Stimulated activated CD4-positive, alpha-beta T cell treated with anti-CD3 and anti-CD28 coated beads, Interleukin-15, amount 100 ng/mL, for 24 hours (primary cell): ENCODE measurements around the gene RBFOX2.
"Not testable (repeated sequence)": the region's sequence is repeated elsewhere in the genome, so short reads cannot be mapped to it uniquely, and the experiment has no call there.

Experiments used
- DNase-seq: peaks from one replicate; pipeline ENCODE4 v3.0.0-alpha.2; 2020

RBFOX2 gene

GRCh38 chr22:35808377-35808776, 220.2 kb downstream of the RBFOX2 start:
- no peak for DNase-seq

GRCh38 chr22:35806668-35807067, 222.0 kb downstream of the RBFOX2 start:
- not testable (repeated sequence) for DNase-seq

DNA sequence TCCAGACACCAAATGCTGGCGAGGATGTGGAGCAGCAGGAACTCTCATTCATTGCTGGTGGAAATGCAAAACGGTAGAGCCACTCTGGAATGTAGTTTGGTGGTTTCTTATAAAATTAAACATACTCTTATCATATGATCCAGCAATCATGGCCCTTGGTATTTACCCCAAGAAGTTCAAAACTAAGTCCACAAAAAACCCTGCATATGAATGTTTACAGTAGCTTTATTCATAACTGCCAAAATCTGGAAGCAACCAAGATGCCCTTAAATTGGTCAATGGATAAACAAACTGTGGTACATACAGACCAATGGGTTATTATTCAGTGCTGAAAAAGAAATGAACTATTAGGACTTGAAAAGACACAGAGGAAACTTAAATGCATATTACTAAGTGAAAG, 223.2 kb downstream of the RBFOX2 start:
- no peak for DNase-seq

- DNase-seq: no peak
Observed at GRCh38 chr22:35804421-35804820, 224.2 kb downstream of the RBFOX2 start.

DNA sequence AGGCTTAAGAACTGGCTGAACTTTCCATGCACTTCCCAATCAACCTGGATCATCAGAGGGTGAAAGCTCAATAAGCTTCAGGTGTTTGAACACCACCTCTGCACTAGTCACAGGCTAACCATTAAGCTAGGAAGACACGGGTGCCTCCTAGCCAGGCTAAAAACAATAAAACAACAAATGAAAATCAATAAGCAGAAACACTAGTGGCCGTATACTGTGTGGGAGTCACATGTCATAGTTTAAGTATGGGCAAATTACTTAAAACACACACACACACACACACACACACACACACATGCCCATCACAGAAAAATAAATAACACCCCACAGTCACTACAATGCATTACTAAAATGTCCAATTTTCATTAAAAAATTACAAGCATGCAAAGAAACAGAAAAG, 225.7 kb downstream of the RBFOX2 start:
- DNase-seq: no peak

GRCh38 chr22:35801301-35801700, 227.3 kb downstream of the RBFOX2 start:
- DNase-seq: not testable (repeated sequence)

- DNase-seq: no peak
Observed at GRCh38 chr22:35799150-35799549, 229.5 kb downstream of the RBFOX2 start.

GRCh38 chr22:35797411-35797810, 231.2 kb downstream of the RBFOX2 start:
- DNase-seq: no peak

DNA sequence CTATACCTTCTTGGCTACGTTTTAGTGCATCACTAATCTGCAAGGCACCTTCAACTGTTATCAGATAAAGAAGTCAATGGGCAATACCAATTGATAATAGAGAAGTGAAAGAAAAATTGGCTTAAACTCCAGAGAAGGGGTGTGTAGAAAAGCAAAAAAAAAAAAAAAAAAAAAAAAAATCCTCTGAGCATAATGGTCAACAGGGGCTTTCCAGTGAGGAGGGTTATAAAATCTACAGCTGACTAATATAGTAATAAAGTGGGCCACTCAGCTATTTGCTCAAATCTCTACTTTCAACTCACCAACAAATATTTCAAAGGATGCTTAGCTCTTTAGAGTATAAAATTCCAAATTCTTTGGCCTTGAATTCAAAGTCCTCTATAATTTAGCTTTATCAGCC, 233.1 kb downstream of the RBFOX2 start:
- no peak for DNase-seq

- DNase-seq: no peak
Observed at GRCh38 chr22:35792506-35792905, 236.1 kb downstream of the RBFOX2 start.

GRCh38 chr22:35791788-35792187, 236.8 kb downstream of the RBFOX2 start:
- not testable (repeated sequence) for DNase-seq

DNA sequence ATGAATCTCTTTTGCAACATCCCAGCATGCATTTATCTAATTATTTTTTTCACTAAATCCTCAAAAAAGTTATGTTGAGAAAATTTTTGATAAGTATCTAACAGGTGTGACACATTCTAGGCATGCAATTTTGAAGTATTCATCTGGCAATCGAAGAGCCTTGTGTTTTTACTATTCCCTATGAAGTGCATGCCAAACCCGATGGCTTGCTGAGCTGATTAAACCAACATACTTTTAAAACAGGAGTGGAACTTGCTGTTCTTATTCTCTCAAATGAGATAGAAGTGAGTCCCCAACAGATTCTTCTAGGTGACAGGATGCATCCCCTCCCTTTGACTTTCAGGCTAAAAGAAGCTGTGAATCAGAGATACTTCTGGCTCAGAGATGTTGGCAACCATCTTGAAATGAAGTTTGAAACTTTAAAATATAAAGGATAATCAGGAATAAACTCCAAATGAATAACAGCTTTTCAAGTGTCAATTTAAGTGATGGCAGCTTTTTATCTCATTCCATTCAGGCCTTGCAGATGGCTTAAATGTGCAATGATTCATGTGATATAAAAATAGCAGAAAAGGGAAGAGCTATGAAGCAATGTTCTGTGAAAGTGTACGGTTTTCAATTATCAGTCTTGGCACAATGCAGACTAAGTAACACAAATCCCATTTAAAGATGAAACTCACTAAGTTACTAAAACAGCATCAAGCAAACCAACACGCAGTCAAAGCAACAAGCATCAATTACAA, 243.3 kb downstream of the RBFOX2 start:
- no peak for DNase-seq

DNA sequence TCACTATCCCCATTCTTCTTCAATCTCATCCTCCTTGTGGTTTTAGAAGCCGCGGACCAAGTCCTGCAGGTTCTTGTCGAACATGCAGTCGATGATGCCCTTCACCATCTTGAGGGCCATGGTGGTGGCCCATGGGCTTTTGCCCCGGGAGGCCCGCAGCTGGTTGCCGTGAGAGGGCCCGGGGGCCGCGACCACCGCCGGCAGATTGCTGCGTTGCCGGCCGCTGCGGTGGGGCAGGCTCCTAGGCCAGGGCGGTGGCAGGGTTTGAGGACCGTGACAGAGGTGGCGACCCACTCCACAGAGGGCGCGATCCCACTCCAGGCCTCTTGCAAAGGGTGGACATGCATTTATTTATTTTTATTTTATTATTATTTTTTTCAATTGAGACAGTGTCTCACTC, 244.0 kb downstream of the RBFOX2 start:
- no peak for DNase-seq

- no peak for DNase-seq
Observed at GRCh38 chr22:35783943-35784614, 244.5 kb downstream of the RBFOX2 start.

DNA sequence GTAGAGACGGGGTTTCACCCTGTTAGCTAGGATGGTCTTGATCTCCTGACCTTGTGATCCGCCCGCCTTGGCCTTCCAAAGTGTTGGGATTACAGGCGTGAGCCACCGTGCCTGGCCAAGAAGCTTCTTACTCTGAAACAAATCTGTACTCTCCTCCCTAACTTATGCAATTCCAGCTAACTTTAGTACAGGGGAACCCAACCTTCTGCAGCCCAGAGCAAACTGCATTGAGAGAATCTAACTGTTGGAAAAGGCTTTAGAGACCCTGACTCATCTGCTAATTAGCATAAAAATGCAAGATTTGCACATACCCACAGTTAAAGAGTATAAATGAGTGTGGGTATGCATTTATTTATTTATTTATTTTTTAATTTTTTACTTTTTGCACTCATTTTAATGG, 246.1 kb downstream of the RBFOX2 start:
- DNase-seq: no peak

GRCh38 chr22:35781898-35782297, 246.7 kb downstream of the RBFOX2 start:
- no peak for DNase-seq

DNA sequence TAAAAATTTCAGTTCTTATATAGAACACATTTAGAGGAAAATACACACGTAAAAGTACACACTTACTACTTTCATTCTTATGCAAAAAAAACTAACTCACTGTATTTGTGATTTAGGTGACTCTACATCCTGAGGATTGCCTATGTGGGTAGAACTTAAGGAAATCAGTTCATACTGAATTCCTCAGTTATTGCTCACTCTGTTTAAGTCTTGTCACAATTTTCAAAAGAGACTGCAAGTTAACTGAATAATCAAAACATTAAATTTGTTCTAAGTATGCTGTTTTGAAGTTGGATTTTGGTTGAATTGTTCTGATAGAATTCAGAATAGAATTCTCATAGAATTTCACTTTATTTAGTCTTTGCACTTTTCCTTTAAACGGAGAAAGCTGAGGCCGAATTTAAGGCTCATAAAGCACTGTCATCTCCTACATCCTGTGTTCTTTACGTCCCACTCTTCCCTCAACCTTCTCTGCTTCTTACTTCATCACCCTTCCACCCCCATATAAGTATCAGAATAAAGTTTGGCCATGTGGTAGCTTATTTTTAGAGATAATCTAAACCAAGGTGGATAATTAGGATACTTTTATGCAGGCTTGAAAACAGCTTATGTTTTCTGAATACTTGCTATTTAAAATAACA, 251.2 kb downstream of the RBFOX2 start:
- DNase-seq: no peak

DNA sequence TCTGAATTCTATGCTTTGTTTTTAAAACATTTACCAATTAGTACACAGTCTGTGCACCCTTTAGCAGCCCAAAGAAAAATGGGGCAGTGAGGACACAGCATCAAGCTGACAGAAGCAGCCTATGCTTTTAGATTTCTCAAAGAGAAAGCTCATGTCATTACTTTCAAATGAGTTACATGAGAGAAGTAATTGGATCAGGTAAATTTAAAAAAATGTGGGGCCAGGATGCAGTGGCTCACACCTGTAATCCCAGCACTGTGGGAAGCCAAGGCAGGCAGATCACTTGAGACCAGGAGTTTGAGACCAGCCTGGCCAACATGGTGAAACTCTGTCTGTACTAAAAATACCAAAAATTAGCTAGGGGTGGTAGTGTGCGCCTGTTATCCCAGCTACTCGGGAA, 253.3 kb downstream of the RBFOX2 start:
- no peak for DNase-seq

GRCh38 chr22:35769974-35770373, 258.6 kb downstream of the RBFOX2 start:
- no peak for DNase-seq

DNA sequence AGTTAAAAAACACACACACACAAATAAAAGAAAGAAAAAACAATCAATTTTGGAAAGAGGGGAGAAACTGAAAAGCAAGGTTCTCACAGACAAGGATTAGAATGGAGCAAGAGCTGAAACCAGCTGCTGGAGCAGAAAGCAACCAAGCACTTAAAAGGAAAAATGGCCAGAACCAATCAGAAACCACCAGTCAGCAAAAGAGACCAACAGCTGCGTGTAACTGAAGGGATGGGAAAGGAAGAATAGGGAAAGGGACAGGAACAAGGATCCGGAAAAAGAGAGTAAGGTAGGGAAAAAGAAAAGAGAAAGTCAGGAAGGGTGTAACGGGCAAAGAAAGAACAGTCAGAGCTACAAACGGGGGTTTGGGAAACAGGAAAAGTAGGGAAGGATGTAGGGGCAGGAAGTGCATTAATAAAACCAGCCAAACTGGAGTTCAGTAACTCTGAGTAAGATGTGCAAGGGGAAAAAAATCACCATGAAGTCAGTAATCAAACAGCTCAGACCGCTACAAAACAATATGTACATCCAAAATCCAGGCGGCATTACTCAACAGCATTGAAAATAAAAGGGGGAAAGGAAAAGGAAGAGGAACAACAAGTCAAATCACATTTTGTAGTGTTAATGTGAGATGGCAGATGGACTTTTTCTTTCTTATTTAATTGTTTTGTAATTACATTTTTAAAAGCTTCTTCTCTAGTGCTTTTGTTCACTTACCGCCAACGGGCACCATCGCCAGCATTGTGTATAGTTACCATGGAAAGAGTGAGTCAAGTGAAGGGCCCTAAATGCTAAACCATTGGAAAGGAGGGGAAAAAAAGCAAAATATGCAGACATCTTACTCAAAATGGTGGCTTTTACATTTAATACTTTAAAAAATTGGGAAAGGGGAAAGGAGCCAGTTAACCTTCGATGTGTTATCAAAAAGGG, 261.7 kb downstream of the RBFOX2 start:
- no peak for DNase-seq

DNA sequence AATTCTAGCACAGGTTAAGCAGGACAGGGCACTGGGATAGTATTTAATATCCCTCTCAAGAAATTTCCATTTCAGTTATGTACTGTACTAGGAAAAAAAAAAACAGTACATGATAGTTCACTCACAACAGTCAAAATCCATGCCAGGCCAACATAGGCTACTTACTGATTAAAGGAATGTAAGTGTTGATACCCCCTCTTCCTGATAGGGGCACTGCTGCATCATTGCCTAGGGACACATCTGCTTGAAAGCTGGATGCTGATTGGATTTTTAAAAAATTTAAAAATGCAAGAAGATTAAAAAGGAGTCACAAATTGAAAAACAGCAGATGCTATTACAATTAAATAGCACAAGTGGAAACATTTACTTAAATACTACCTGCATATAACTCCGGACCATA, 267.6 kb downstream of the RBFOX2 start:
- DNase-seq: no peak

DNA sequence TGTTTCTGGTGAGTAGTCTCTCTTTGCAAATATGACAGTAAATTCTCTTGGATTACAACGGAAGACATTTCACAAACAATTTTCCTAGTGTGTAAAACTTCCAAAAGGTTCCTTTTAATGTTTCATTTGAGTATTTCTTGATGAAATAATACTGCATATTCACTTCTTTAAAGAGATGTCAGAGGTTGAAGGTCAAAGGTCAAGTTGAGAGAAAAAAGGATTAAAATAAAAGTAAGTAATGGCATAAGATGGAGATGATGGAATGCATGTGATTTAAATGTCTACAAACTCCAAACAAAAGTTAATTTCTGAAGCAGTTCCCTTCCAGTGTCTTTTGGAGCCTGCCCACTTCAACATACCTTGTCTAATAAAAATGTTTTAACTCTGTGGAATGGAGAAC, 270.2 kb downstream of the RBFOX2 start:
- no peak for DNase-seq

DNA sequence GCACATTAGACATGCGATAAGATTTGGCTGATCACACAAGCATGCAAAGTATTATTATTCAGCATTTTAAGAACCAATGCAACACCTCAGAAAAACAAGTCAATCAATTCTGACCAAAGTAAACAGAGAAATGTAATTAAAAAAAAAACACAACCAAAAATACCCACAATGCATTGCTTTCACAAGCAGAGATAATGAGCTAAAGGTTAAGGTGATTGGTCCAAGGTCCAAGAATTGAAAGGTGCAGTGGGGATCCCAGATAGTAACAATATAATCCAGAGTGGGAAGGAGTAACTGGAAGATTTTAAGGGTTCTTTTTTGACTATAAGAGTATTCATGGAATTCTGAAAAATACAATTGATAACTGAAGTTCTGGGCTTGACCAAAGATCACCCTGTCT, 271.9 kb downstream of the RBFOX2 start:
- DNase-seq: no peak
